GM23338 (cell line): ENCODE measurements around the gene BCR. TPM values are rescaled to one million over a fixed set of nuclear protein-coding genes. Genes with fewer than 3 reads are reported as not detected.
"Not testable (repeated sequence)": the region's sequence is repeated elsewhere in the genome, so short reads cannot be mapped to it uniquely, and the experiment has no call there.

Experiments used
- ATAC-seq: fragments of 200-7000 bp; cut with Tn5 transposase; 3 replicates; pipeline ENCODE4 v1.9.1; 2020
- DNase-seq: peaks from one replicate; pipeline ENCODE4 v3.0.0-alpha.2; 2015; ENCODE audit warnings: low spot score
- H2AFZ ChIP-seq: fragments of 200-600 bp; sonication (generic); 2 replicates; pipeline ENCODE4 v1.8.0; 2016; ENCODE audit warnings: antibody characterized with exemption, mild to moderate bottlenecking, moderate library complexity
- H3F3A ChIP-seq: fragments of 200-600 bp; sonication (generic); replicated peaks from 2 replicates; pipeline ENCODE4 v1.8.0; 2017; ENCODE audit warnings: antibody characterized with exemption, mixed run types, low read depth
- H3K27ac ChIP-seq: fragments of 200-600 bp; sonication (generic); 2 replicates; pipeline ENCODE4 v1.6.1; 2016; ENCODE audit warnings: low read depth
- H3K27me3 ChIP-seq: fragments of 200-600 bp; sonication (generic); 2 replicates; pipeline ENCODE4 v1.8.0; 2016; ENCODE audit warnings: mild to moderate bottlenecking, mixed run types, moderate library complexity; ENCODE audit not compliant: insufficient read depth
- H3K36me3 ChIP-seq: fragments of 200-600 bp; sonication (generic); 2 replicates; pipeline ENCODE4 v1.8.0; 2016; ENCODE audit warnings: mild to moderate bottlenecking; ENCODE audit not compliant: insufficient read depth
- H3K4me1 ChIP-seq: fragments of 200-600 bp; sonication (generic); 2 replicates; pipeline ENCODE4 v1.8.0; 2016; ENCODE audit warnings: mild to moderate bottlenecking, moderate library complexity; ENCODE audit not compliant: insufficient read depth
- H3K4me2 ChIP-seq: fragments of 200-600 bp; sonication (generic); 2 replicates; pipeline ENCODE4 v1.7.1; 2017; ENCODE audit warnings: mixed run types
- H3K4me3 ChIP-seq: fragments of 200-600 bp; sonication (generic); 2 replicates; pipeline ENCODE4 v1.6.1; 2016; ENCODE audit warnings: mixed run types
- H3K79me2 ChIP-seq: fragments of 200-600 bp; sonication (generic); replicated peaks from 2 replicates; pipeline ENCODE4 v1.8.0; 2017; ENCODE audit warnings: mild to moderate bottlenecking; ENCODE audit not compliant: insufficient read depth
- H3K9me2 ChIP-seq: fragments of 200-600 bp; sonication (generic); 2 replicates; pipeline ENCODE4 v1.8.0; 2017; ENCODE audit not compliant: insufficient read depth
- H4K20me1 ChIP-seq: fragments of 200-600 bp; sonication (generic); replicated peaks from 2 replicates; pipeline ENCODE4 v1.8.0; 2017; ENCODE audit warnings: mild to moderate bottlenecking; ENCODE audit not compliant: insufficient read depth
- H3K27ac Mint-ChIP-seq: 2 replicates; pipeline ENCODE4 v1.8.0; 2020; ENCODE audit warnings: inconsistent platforms, mild to moderate bottlenecking, moderate library complexity, mixed read lengths
- H3K27me3 Mint-ChIP-seq: 3 replicates; pipeline ENCODE4 v1.8.0; 2022; ENCODE audit warnings: low read depth, mild to moderate bottlenecking, moderate library complexity, mixed read lengths, inconsistent platforms; ENCODE audit not compliant: insufficient read depth, poor library complexity
- H3K36me3 Mint-ChIP-seq: 3 replicates; pipeline ENCODE4 v1.8.0; 2021; ENCODE audit warnings: low read depth, mild to moderate bottlenecking, inconsistent platforms, moderate library complexity, mixed read lengths
- H3K4me1 Mint-ChIP-seq: 3 replicates; pipeline ENCODE4 v1.8.0; 2020; ENCODE audit warnings: mild to moderate bottlenecking, inconsistent platforms, mixed read lengths
- H3K4me3 Mint-ChIP-seq: 3 replicates; pipeline ENCODE4 v1.8.0; 2021; ENCODE audit warnings: moderate library complexity, mild to moderate bottlenecking, inconsistent platforms, mixed read lengths
- H3K9me3 Mint-ChIP-seq: 3 replicates; pipeline ENCODE4 v1.8.0; 2020; ENCODE audit warnings: moderate library complexity, mild to moderate bottlenecking, inconsistent platforms, mixed read lengths
- CREB1 ChIP-seq: fragments of 250-450 bp; sonication (Bioruptor Pico); IDR thresholded peaks from 2 replicates; pipeline ENCODE4 v1.5.0; 2020; ENCODE audit warnings: low read depth, mild to moderate bottlenecking, moderate library complexity
- STAT1 ChIP-seq: IDR thresholded peaks from one replicate; pipeline ENCODE4 v1.6.1; 2016; ENCODE audit warnings: antibody characterized with exemption; ENCODE audit not compliant: unreplicated experiment
- ZNF331 ChIP-seq: fragments of 250-450 bp; sonication (Bioruptor Pico); IDR thresholded peaks from 2 replicates; pipeline ENCODE4 v1.5.0; 2020; ENCODE audit warnings: low read depth, mild to moderate bottlenecking, moderate library complexity
- polyA plus RNA-seq: library from polyadenylated mRNA; unstranded; fragments of >200 nt; fragmentation: Nextera tagmentation; extraction: Ambion mirVana; gene quantifications from 2 replicates; pipeline ENCODE4 v1.2.1, GENCODE V29; 2016
- total RNA-seq: library from RNA; depleted of rRNA; stranded (reverse); fragments of >200 nt; shearing (Covaris generic); gene quantifications from 2 replicates; pipeline ENCODE4 v1.2.3, GENCODE V29; 2014
- TF ChIP-seq, protein P1 (sequence below): fragments of 250-450 bp; sonication (Bioruptor Pico); IDR thresholded peaks from 2 replicates; pipeline ENCODE4 v1.5.0; 2020; ENCODE audit warnings: mild to moderate bottlenecking, moderate library complexity
- TF ChIP-seq, protein P2 (sequence below): IDR thresholded peaks from 2 replicates; pipeline ENCODE4 v1.6.1; 2016; ENCODE audit warnings: antibody characterized with exemption
- TF ChIP-seq, protein P3 (sequence below): IDR thresholded peaks from one replicate; pipeline ENCODE4 v1.6.1; 2018; ENCODE audit warnings: antibody characterized with exemption; ENCODE audit not compliant: unreplicated experiment

BCR gene
- total and polyA plus RNA-seq, 2 experiments from 2014 or later: 17.7 to 121 TPM

DNA sequence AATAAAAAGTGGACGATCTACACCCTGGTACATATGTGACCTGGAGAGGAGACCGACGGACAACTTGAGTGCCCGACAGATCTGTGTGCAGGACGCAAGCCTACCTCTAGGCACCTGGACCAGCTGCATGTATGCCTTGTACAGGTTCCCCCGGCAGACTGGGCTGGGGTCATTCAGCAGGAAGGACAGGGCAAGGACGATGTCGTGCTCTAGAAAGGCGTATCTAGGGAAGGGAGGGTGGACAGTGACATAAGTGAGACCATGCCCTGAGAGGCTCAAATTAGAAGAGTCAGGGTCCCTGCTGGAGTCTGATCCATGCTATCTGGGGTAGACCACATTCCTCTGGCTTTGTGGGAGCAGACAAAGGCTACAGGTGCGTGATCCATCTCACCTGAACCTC lies 46.4 kb upstream of the BCR start (continued):
- TF ChIP-seq, protein P1, sequence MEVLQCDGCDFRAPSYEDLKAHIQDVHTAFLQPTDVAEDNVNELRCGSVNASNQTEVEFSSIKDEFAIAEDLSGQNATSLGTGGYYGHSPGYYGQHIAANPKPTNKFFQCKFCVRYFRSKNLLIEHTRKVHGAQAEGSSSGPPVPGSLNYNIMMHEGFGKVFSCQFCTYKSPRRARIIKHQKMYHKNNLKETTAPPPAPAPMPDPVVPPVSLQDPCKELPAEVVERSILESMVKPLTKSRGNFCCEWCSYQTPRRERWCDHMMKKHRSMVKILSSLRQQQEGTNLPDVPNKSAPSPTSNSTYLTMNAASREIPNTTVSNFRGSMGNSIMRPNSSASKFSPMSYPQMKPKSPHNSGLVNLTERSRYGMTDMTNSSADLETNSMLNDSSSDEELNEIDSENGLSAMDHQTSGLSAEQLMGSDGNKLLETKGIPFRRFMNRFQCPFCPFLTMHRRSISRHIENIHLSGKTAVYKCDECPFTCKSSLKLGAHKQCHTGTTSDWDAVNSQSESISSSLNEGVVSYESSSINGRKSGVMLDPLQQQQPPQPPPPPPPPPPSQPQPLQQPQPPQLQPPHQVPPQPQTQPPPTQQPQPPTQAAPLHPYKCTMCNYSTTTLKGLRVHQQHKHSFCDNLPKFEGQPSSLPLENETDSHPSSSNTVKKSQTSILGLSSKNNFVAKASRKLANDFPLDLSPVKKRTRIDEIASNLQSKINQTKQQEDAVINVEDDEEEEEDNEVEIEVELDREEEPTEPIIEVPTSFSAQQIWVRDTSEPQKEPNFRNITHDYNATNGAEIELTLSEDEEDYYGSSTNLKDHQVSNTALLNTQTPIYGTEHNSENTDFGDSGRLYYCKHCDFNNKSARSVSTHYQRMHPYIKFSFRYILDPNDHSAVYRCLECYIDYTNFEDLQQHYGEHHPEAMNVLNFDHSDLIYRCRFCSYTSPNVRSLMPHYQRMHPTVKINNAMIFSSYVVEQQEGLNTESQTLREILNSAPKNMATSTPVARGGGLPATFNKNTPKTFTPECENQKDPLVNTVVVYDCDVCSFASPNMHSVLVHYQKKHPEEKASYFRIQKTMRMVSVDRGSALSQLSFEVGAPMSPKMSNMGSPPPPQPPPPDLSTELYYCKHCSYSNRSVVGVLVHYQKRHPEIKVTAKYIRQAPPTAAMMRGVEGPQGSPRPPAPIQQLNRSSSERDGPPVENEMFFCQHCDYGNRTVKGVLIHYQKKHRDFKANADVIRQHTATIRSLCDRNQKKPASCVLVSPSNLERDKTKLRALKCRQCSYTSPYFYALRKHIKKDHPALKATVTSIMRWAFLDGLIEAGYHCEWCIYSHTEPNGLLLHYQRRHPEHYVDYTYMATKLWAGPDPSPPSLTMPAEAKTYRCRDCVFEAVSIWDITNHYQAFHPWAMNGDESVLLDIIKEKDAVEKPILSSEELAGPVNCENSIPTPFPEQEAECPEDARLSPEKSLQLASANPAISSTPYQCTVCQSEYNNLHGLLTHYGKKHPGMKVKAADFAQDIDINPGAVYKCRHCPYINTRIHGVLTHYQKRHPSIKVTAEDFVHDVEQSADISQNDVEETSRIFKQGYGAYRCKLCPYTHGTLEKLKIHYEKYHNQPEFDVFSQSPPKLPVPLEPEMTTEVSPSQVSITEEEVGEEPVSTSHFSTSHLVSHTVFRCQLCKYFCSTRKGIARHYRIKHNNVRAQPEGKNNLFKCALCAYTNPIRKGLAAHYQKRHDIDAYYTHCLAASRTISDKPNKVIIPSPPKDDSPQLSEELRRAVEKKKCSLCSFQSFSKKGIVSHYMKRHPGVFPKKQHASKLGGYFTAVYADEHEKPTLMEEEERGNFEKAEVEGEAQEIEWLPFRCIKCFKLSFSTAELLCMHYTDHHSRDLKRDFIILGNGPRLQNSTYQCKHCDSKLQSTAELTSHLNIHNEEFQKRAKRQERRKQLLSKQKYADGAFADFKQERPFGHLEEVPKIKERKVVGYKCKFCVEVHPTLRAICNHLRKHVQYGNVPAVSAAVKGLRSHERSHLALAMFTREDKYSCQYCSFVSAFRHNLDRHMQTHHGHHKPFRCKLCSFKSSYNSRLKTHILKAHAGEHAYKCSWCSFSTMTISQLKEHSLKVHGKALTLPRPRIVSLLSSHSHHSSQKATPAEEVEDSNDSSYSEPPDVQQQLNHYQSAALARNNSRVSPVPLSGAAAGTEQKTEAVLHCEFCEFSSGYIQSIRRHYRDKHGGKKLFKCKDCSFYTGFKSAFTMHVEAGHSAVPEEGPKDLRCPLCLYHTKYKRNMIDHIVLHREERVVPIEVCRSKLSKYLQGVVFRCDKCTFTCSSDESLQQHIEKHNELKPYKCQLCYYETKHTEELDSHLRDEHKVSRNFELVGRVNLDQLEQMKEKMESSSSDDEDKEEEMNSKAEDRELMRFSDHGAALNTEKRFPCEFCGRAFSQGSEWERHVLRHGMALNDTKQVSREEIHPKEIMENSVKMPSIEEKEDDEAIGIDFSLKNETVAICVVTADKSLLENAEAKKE (CRISPR knock-in tag): no peak
- TF ChIP-seq, protein P2, sequence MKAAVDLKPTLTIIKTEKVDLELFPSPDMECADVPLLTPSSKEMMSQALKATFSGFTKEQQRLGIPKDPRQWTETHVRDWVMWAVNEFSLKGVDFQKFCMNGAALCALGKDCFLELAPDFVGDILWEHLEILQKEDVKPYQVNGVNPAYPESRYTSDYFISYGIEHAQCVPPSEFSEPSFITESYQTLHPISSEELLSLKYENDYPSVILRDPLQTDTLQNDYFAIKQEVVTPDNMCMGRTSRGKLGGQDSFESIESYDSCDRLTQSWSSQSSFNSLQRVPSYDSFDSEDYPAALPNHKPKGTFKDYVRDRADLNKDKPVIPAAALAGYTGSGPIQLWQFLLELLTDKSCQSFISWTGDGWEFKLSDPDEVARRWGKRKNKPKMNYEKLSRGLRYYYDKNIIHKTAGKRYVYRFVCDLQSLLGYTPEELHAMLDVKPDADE: no peak
- no peak for TF ChIP-seq ZNF331

DNA sequence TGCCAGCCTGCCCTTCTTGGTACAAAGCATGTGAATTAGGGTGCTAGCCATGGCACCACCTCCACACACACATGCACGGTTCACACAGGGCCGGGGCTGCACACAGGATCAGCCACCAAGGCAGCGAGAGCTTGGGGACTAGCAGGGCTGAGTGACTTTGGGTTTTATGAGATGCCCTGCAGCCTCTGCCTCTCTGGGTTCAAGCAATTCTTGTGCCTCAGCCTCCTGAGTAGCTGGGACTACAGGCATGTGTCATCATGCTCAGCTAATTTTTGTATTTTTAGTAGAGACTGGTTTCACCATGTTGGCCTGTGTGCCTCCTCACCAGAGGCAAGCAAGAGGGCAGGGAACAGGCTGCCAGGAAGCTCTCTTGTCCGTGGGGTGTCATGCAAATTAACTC lies 43.3 kb upstream of the BCR start:
- not testable (repeated sequence) for H3K4me1 ChIP-seq, H3K36me3 Mint-ChIP-seq, H3K27me3 Mint-ChIP-seq, H3K27ac ChIP-seq, H4K20me1 ChIP-seq, H3K27ac Mint-ChIP-seq, DNase-seq, H3K9me2 ChIP-seq, ATAC-seq, H3K9me3 Mint-ChIP-seq, H3K4me3 ChIP-seq, H3K27me3 ChIP-seq, H3F3A ChIP-seq, H3K36me3 ChIP-seq, H3K79me2 ChIP-seq, H3K4me2 ChIP-seq, H2AFZ ChIP-seq, H3K4me3 Mint-ChIP-seq
- peaks cover 12% of the 10 kb centered on the region for H3K4me1 Mint-ChIP-seq

DNA sequence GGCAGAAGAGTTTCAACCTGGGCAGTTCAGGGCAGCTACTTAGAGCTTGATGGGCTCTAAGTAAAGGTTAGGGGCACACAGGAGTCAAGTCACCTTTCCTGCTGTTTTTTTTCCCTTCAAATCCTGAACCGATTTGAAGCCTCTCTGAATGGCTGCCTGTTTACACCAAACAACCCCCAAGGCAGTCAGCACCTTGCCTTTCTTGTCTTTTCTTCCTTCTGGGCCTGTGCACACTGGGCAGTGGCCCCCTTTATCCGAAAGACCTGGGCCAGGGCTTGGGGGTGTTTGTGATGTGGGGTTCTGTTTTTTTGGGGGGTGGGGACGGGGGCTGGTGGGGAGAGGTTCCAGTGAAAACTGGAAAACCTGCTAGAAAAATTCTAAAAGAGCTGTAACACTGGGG lies 42.8 kb upstream of the BCR start:
- H3K27ac Mint-ChIP-seq: no peak overlapping the region
- ATAC-seq: no peak
- H3K27me3 ChIP-seq: no peaks in the 10 kb centered on the region
- H2AFZ ChIP-seq: no peak overlapping the region
- no peak overlapping the region for H3K4me3 ChIP-seq
- no peak overlapping the region for H3K4me3 Mint-ChIP-seq
- no peaks in the 10 kb centered on the region for H3K36me3 ChIP-seq
- H3K9me3 Mint-ChIP-seq: no peaks in the 10 kb centered on the region
- no peaks in the 10 kb centered on the region for H3F3A ChIP-seq
- H3K27me3 Mint-ChIP-seq: peaks cover 6% of the 10 kb centered on the region
- H3K4me1 ChIP-seq: peaks cover 6% of the 10 kb centered on the region
- no peak for DNase-seq
- peaks cover 12% of the 10 kb centered on the region for H3K4me1 Mint-ChIP-seq
- H3K9me2 ChIP-seq: no peaks in the 10 kb centered on the region
- H3K79me2 ChIP-seq: no peaks in the 10 kb centered on the region
- no peak overlapping the region for H3K4me2 ChIP-seq
- no peaks in the 10 kb centered on the region for H3K36me3 Mint-ChIP-seq
- H3K27ac ChIP-seq: no peak overlapping the region
- no peaks in the 10 kb centered on the region for H4K20me1 ChIP-seq
- TF ChIP-seq, protein P3, sequence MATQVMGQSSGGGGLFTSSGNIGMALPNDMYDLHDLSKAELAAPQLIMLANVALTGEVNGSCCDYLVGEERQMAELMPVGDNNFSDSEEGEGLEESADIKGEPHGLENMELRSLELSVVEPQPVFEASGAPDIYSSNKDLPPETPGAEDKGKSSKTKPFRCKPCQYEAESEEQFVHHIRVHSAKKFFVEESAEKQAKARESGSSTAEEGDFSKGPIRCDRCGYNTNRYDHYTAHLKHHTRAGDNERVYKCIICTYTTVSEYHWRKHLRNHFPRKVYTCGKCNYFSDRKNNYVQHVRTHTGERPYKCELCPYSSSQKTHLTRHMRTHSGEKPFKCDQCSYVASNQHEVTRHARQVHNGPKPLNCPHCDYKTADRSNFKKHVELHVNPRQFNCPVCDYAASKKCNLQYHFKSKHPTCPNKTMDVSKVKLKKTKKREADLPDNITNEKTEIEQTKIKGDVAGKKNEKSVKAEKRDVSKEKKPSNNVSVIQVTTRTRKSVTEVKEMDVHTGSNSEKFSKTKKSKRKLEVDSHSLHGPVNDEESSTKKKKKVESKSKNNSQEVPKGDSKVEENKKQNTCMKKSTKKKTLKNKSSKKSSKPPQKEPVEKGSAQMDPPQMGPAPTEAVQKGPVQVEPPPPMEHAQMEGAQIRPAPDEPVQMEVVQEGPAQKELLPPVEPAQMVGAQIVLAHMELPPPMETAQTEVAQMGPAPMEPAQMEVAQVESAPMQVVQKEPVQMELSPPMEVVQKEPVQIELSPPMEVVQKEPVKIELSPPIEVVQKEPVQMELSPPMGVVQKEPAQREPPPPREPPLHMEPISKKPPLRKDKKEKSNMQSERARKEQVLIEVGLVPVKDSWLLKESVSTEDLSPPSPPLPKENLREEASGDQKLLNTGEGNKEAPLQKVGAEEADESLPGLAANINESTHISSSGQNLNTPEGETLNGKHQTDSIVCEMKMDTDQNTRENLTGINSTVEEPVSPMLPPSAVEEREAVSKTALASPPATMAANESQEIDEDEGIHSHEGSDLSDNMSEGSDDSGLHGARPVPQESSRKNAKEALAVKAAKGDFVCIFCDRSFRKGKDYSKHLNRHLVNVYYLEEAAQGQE: no peak
- TF ChIP-seq CREB1 (CRISPR knock-in tag) (no peak), STAT1 (no peak)
